Measurements from ENCODE around the gene FGF2. TPM values are rescaled to one million over a fixed set of nuclear protein-coding genes. Genes with fewer than 3 reads are reported as not detected.
"Not testable (repeated sequence)": the region's sequence is repeated elsewhere in the genome, so short reads cannot be mapped to it uniquely, and the experiment has no call there.

Gene FGF2
- total and polyA plus RNA-seq, 5 experiments from 2014 or later, result not detected

DNA sequence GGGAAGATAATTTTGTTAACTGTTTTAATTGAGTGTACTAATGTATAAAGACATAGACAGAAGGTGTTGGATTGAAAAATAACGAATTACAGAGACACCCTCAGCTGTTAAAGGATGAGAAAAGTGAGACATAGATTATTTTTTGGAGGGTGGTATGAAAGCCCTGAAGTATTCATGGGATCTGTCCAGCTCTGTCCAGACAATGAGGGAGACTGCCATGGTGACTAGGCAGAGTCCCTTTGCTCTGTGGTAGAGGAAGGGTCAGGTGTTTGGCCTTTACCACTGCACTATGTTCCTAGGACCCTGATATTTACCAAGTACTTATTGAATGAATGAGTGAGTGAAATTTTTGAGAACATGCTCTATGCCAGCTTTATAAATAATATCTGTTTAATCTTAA lies 11.4 kb downstream of the FGF2 start:
- Mint-ChIP-seq H3K36me3 (no peaks in the 10 kb centered on the region), H3K9me3 (no peaks in the 10 kb centered on the region), H3K27ac (no peak overlapping the region), H3K4me1 (no peaks in the 10 kb centered on the region), H3K4me3 (no peak overlapping the region), H3K27me3 (peaks cover 10 to 24% (median 15%) of the 10 kb centered on the region in 5 donors)
- DNase-seq, result no peak
- POLR2A ChIA-PET, result no interaction called here
- no peak for ATAC-seq

- DNase-seq, result no peak
- Mint-ChIP-seq H3K27ac (no peak overlapping the region), H3K36me3 (no peaks in the 10 kb centered on the region), H3K9me3 (no peaks in the 10 kb centered on the region), H3K27me3 (peaks cover 8 to 20% (median 14%) of the 10 kb centered on the region in 5 donors), H3K4me3 (no peak overlapping the region), H3K4me1 (no peaks in the 10 kb centered on the region)
- ATAC-seq, result no peak
- POLR2A ChIA-PET, result no interaction called here
These were observed 15.8 kb downstream of the FGF2 start for GRCh38 chr4:122842392-122842791.

DNA sequence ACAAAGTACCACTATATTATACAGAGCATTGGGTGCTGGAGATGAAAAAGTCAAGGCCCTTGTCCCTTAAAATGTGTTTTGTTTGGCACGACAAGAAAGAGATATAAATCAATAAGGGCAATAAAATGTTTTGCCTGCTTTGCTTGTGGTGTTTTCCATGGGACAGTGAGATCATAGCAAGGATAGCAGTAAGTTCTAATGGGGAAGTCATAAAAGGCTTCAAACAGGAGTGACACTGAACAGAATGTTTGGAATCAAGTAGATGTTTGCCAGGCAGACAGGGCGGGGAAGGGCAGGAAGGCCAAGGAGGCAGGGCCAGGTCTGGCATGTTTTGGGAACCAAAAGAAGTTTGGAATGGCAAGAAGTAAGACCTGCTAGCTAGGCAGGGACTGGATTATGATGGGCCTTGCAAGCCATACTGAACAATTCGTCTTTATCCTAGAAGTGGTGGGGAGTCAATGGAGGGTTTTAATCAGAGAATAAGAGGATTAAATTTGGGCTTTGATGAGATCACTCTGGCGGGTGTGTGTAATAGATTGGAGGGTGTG lies 16.4 kb downstream of the FGF2 start:
- peaks cover 6 to 20% (median 14%) of the 10 kb centered on the region in 5 donors for H3K27me3 Mint-ChIP-seq
- POLR2A ChIA-PET, result no interaction called here

DNA sequence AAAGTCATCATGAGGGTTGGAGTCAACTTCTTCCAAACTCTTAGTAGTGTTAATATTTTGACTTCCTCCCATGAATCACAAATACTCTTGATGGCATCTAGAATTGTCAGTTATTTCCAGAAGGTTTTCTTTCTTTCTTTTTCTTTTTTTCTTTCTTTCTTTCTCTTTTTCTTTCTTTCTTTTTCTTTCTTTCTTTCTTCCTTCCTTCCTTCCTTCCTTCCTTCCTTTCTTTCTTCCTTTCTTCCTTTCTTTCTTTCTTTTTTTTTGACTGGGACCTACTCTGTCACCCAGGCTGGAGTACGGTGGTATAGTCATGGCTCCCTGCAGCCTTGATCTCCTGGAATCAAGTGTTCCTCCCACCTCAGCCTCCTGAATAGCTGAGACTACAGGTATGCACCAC lies 17.8 kb downstream of the FGF2 start:
- peaks cover 6 to 25% (median 12%) of the 10 kb centered on the region in 5 donors for H3K27me3 Mint-ChIP-seq
- H3K4me3 Mint-ChIP-seq, H3K36me3 Mint-ChIP-seq, DNase-seq, H3K9me3 Mint-ChIP-seq, H3K27ac Mint-ChIP-seq, H3K4me1 Mint-ChIP-seq, POLR2A ChIA-PET, ATAC-seq: not testable (repeated sequence)

More for the DNA sequence above, 16.4 kb downstream of the FGF2 start:
- H3K9me3 Mint-ChIP-seq, result no peaks in the 10 kb centered on the region
- no peaks in the 10 kb centered on the region for H3K4me1 Mint-ChIP-seq
- DNase-seq, result no peak
- H3K36me3 Mint-ChIP-seq, result no peaks in the 10 kb centered on the region
- no peak overlapping the region for H3K4me3 Mint-ChIP-seq
- no peak for ATAC-seq
- peak overlapping the region in 1 of 10 donors; percentile 15 for H3K27ac Mint-ChIP-seq

- Mint-ChIP-seq H3K9me3 (no peaks in the 10 kb centered on the region), H3K36me3 (no peaks in the 10 kb centered on the region), H3K4me3 (no peak overlapping the region), H3K27me3 (peaks cover 7 to 21% (median 12%) of the 10 kb centered on the region in 5 donors), H3K4me1 (no peaks in the 10 kb centered on the region), H3K27ac (no peak overlapping the region)
- POLR2A ChIA-PET, result no interaction called here
- no peak for ATAC-seq
- no peak for DNase-seq
These were observed 18.4 kb downstream of the FGF2 start for GRCh38 chr4:122845066-122845465.

DNA sequence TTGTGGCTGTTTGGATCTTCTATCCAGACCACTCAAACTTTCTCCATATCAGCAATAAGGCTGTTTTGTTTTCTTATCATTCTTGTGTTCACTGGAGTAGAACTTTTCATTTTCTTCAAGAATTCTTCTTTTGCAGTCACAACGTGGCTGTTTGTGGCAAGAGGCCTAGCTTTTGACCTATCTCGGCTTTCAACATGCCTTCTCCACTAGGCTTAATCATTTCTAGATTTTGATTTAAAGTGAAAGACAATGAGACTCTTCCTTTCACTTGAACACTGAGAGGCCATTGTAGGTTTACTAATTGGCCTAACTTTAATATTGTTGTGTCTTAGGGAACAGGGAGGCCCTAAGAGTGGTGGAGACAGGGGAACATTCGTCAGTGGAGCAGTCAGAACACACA lies 19.1 kb downstream of the FGF2 start:
- Mint-ChIP-seq H3K27ac (no peak overlapping the region), H3K9me3 (no peaks in the 10 kb centered on the region), H3K4me1 (no peaks in the 10 kb centered on the region), H3K4me3 (no peak overlapping the region), H3K27me3 (peaks cover 7 to 21% (median 14%) of the 10 kb centered on the region in 5 donors), H3K36me3 (no peaks in the 10 kb centered on the region)
- DNase-seq (no peak), ATAC-seq (no peak)
- POLR2A ChIA-PET, result no interaction called here

DNA sequence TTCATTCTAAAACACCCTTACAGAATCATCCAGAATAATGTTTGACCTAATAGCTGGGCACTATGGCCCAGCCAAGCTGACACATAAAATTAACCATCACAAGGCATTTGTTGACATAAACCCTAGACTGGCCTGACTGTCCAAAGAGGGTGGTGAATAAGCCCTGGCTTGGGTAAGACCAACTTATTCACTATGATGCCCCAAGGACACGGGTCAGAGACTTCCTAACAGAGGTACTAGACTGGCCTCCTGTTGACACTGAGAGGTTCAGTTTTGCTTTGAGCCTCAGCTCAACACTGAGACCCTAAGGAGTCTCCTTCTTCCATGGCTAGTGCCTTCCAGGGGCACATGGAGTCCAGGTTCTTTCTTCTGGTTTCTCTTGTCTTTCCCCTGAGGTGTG lies 21.3 kb downstream of the FGF2 start:
- POLR2A ChIA-PET, result no interaction called here
- no peak for ATAC-seq
- H3K9me3 Mint-ChIP-seq, result no peaks in the 10 kb centered on the region
- DNase-seq, result no peak
- H3K27me3 Mint-ChIP-seq, result peaks cover 9 to 28% (median 14%) of the 10 kb centered on the region in 5 donors
- H3K4me3 Mint-ChIP-seq, result no peak overlapping the region
- no peaks in the 10 kb centered on the region for H3K4me1 Mint-ChIP-seq
- no peaks in the 10 kb centered on the region for H3K36me3 Mint-ChIP-seq
- no peak overlapping the region for H3K27ac Mint-ChIP-seq

GRCh38 chr4:122849789-122850188 lies 23.2 kb downstream of the FGF2 start:
- H3K4me3 Mint-ChIP-seq, ATAC-seq, H3K27ac Mint-ChIP-seq, H3K4me1 Mint-ChIP-seq, H3K36me3 Mint-ChIP-seq, H3K9me3 Mint-ChIP-seq, DNase-seq, POLR2A ChIA-PET: not testable (repeated sequence)
- peaks cover 8 to 32% (median 14%) of the 10 kb centered on the region in 5 donors for H3K27me3 Mint-ChIP-seq

GRCh38 chr4:122851568-122851967 lies 24.9 kb downstream of the FGF2 start:
- Mint-ChIP-seq H3K27me3 (peaks cover 10 to 32% (median 14%) of the 10 kb centered on the region in 5 donors), H3K27ac (no peak overlapping the region), H3K9me3 (no peaks in the 10 kb centered on the region), H3K4me3 (no peak overlapping the region), H3K4me1 (no peaks in the 10 kb centered on the region), H3K36me3 (no peaks in the 10 kb centered on the region)
- DNase-seq (no peak), ATAC-seq (no peak)
- POLR2A ChIA-PET, result no interaction called here

DNA sequence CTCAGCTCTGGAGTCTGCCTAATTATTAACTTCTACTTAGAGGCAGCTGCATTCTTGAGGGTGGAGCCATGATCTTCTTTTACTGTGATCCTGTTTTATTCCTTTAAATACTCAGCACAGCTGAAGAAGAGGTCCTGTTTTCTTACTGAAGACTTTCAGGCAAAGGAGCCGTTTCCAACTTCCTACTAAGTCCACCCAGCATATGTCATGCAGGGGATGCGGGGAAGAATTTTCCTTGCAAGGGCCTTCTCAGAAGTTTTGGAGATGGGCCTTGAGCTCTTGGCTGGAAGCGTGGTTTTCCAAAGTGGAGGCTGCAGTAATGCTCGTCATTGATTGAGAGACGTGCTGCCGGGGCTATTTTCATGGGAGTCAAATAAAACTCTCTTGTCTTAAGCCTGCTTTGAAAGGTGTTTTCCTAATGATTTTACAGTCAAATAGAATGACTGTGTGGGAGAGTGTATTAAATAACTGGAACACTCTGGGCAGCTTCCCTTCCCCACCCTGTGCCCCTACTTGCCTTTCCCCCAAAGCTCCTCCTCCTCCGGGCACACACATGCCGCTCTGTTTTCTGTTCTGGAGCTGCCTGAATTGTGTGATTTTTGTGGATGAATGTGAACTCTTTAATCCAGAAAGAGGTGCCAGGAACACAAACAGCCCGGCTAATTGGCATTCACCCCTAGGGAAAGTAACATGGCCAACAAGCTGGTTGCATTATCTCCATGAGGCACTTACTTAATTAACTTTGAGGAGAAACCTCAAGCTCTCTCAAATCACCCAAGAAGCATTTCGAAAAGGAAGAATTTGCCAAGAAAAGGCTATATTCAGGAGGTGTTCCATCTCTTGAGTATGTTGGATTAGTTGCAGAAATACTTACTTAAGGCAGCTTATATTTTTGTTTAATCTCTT lies 28.1 kb downstream of the FGF2 start:
- H3K4me3 Mint-ChIP-seq, result no peak overlapping the region
- H3K9me3 Mint-ChIP-seq, result no peaks in the 10 kb centered on the region
- no peaks in the 10 kb centered on the region for H3K36me3 Mint-ChIP-seq
- ATAC-seq, result no peak
- POLR2A ChIA-PET, result no interaction called here
- H3K27me3 Mint-ChIP-seq, result peaks cover 3 to 21% (median 12%) of the 10 kb centered on the region in 5 donors
- no peak for DNase-seq
- peak overlapping the region in 1 of 10 donors; percentile 37 for H3K27ac Mint-ChIP-seq
- no peaks in the 10 kb centered on the region for H3K4me1 Mint-ChIP-seq

GRCh38 chr4:122855353-122855890 lies 28.8 kb downstream of the FGF2 start:
- POLR2A ChIA-PET, result no interaction called here
- no peaks in the 10 kb centered on the region for H3K4me1 Mint-ChIP-seq
- H3K27me3 Mint-ChIP-seq, result peaks cover under 1 to 21% (median 11%) of the 10 kb centered on the region in 5 donors
- ATAC-seq (no peak), DNase-seq (no peak)
- H3K27ac Mint-ChIP-seq, result peak overlapping the region in 1 of 10 donors; percentile 37
- no peaks in the 10 kb centered on the region for H3K36me3 Mint-ChIP-seq
- no peak overlapping the region for H3K4me3 Mint-ChIP-seq
- H3K9me3 Mint-ChIP-seq, result no peaks in the 10 kb centered on the region

DNA sequence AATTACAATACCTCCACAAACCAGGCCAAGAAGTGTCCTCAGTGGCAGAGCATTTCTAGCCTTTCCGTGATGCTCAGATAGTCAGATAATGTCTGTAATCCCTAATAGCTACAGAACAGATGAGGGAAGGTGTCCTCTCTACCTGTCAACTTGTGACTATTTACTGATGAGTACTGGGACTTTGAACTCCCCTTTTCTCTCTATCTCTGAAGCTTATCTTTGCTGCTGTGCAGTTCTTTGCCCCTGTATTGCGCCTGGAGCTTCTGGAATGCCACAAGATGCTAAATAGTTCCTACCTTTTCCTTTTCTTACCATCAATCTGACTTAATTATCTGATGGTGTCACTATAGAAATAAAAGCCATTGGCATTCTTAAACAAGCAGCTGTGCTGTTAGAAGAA lies 30.5 kb downstream of the FGF2 start:
- POLR2A ChIA-PET, result interaction anchor here (0.6 kb wide), 1 partner anchor 831 kb away, joined by 4 read pairs; no protein-coding TSS in a partner anchor
- Mint-ChIP-seq H3K27me3 (peaks cover 6 to 34% (median 17%) of the 10 kb centered on the region in 5 donors), H3K27ac (no peak overlapping the region)

GRCh38 chr4:122858705-122859104 lies 32.1 kb downstream of the FGF2 start:
- DNase-seq, result no peak
- H3K27me3 Mint-ChIP-seq, result peaks cover 7 to 27% (median 20%) of the 10 kb centered on the region in 5 donors
- no peak for ATAC-seq
- H3K4me1 Mint-ChIP-seq, result no peaks in the 10 kb centered on the region
- H3K4me3 Mint-ChIP-seq, result no peak overlapping the region
- POLR2A ChIA-PET, result no interaction called here
- H3K9me3 Mint-ChIP-seq, result no peaks in the 10 kb centered on the region
- no peak overlapping the region for H3K27ac Mint-ChIP-seq
- no peaks in the 10 kb centered on the region for H3K36me3 Mint-ChIP-seq

More for the DNA sequence above, 30.5 kb downstream of the FGF2 start:
- ATAC-seq, result no peak
- H3K4me3 Mint-ChIP-seq, result no peak overlapping the region
- no peaks in the 10 kb centered on the region for H3K36me3 Mint-ChIP-seq
- H3K4me1 Mint-ChIP-seq, result no peaks in the 10 kb centered on the region
- H3K9me3 Mint-ChIP-seq, result no peaks in the 10 kb centered on the region
- no peak for DNase-seq
